ENCODE data around the gene ITGAD. TPM values are rescaled to one million over a fixed set of nuclear protein-coding genes. Genes with fewer than 3 reads are reported as not detected.

The ITGAD gene
- total and polyA plus RNA-seq, 2 donors (not counting 3 experiments of a cell fraction or from before 2014, with no cell fraction given) = not detected

- TF ChIP-seq POLR2AphosphoS5 (IDR thresholded peaks at IDR 0.05; ENCODE audit: insufficient read depth, low read depth, low read length) (no peak), CTCF (IDR thresholded peaks at IDR 0.05; ENCODE audit: extremely low read depth in 1 of 2, insufficient read depth in 1 of 2, low read depth in 1 of 2, low read length in 2 of 2) (no peak), MYC (IDR thresholded peaks at IDR 0.05; ENCODE audit: low read depth, low read length) (no peak), MAX (IDR thresholded peaks at IDR 0.05; ENCODE audit: insufficient read depth, insufficient read length) (no peak), GATA2 (IDR thresholded peaks at IDR 0.05; ENCODE audit: insufficient read depth, insufficient read length, low read depth, low read length) (no peak), POLR2A (IDR thresholded peaks at IDR 0.05; ENCODE audit: low read depth, low read length) (no peak)
- H3K4me2 ChIP-seq (ENCODE audit: insufficient read depth, low read length) = no peak overlapping the region
- dilution Hi-C loops (cut with MboI; ENCODE audit: extremely low pct_ligation_motif_present, low sequenced_read_pairs) = no loop called here
- H3K9me1 ChIP-seq (replicated peaks; ENCODE audit: control insufficient read depth, extremely low read depth, insufficient read depth, low read length) = no peaks in the 10 kb centered on the region
- no peaks in the 10 kb centered on the region for H3K27me3 ChIP-seq (ENCODE audit: control insufficient read depth in 2 of 2, insufficient read depth in 2 of 2, low read length in 2 of 2)
- no peaks in the 10 kb centered on the region for H3K9me3 ChIP-seq (replicated peaks; ENCODE audit: control insufficient read depth, insufficient read depth, low read length)
- H3K4me3 ChIP-seq (replicated peaks in 1 of 3; ENCODE audit: insufficient read depth in 1 of 3, low read depth in 1 of 3, low read length in 3 of 3) = no peak overlapping the region
- H2AFZ ChIP-seq (ENCODE audit: low read depth, low read length) = no peak overlapping the region
- DNase-seq (ENCODE audit: low read depth, low spot score) = no peak
- intact Hi-C loops (cut with micrococcal nuclease) = no loop called here
- H3K27ac ChIP-seq (ENCODE audit: insufficient read depth, low read depth, low read length) = no peak overlapping the region
- no peaks in the 10 kb centered on the region for H3K79me2 ChIP-seq (ENCODE audit: control insufficient read depth, insufficient read depth, low read length)
- BruUV-seq (replicated peaks) = no TSS peak
- no peak overlapping the region for H3K9ac ChIP-seq (replicated peaks; ENCODE audit: extremely low read depth, insufficient read depth, low read length)
- no peak for FAIRE-seq
- ChIA-PET POLR2A (no interaction called here), CTCF (no interaction called here)
- H3K36me3 ChIP-seq (ENCODE audit: control insufficient read depth in 2 of 2, extremely low read depth in 1 of 2, insufficient read depth in 2 of 2, low read length in 2 of 2) = no peaks in the 10 kb centered on the region
- no peaks in the 10 kb centered on the region for H3K4me1 ChIP-seq (ENCODE audit: control insufficient read depth, extremely low read depth, insufficient read depth, low read length)
- H4K20me1 ChIP-seq (replicated peaks; ENCODE audit: control insufficient read depth, extremely low read depth, insufficient read depth, low read length) = no peaks in the 10 kb centered on the region
Measured at GRCh38 chr16:31410082-31410481, 16.9 kb downstream of the ITGAD start.

Data from endothelial cell of umbilical vein (primary cell).